Heart left ventricle (tissue), 16 donors: ENCODE results near the gene C12orf76. TPM values are rescaled to one million over a fixed set of nuclear protein-coding genes. Genes with fewer than 3 reads are reported as not detected.

Source experiments
- ATAC-seq, 4 donors: fragments of 200-7000 bp; cut with Tn5 transposase; one replicate each; pipeline ENCODE4 v1.9.1; 2020 to 2022; ENCODE audit warnings: moderate library complexity in 4 of 4, mild to moderate bottlenecking in 3 of 4, moderate number of reproducible peaks in 1 of 4
- DNase-seq, 5 donors: peaks; one replicate each; pipeline ENCODE4 v3.0.0-alpha.2; 2020
- H3K27ac ChIP-seq, 12 donors: fragments of 200-600 bp; sonication (generic) in 4 of 12; one replicate each; pipeline versions ENCODE4 v1.5.0 to v1.8.0; 2016 to 2022; ENCODE audit warnings: mild to moderate bottlenecking in 2 of 12
- H3K27me3 ChIP-seq, 9 donors: fragments of 200-600 bp; sonication (generic) in 2 of 9; one replicate each; pipeline versions ENCODE4 v1.5.1 to v1.8.0; 2016 to 2022; ENCODE audit warnings: mild to moderate bottlenecking in 3 of 9
- H3K36me3 ChIP-seq, 9 donors: fragments of 200-600 bp; sonication (generic) in 2 of 9; one replicate each; pipeline versions ENCODE4 v1.5.0 to v1.8.0; 2018 to 2022; ENCODE audit warnings: mild to moderate bottlenecking in 2 of 9
- H3K4me1 ChIP-seq, 12 donors: fragments of 200-600 bp; sonication (generic) in 4 of 12; one replicate each; pipeline versions ENCODE4 v1.5.0 to v1.8.0; 2016 to 2022; ENCODE audit warnings: mild to moderate bottlenecking in 3 of 12
- H3K4me3 ChIP-seq, 12 donors: fragments of 200-600 bp; sonication (generic) in 4 of 12; one replicate each; pipeline versions ENCODE4 v1.5.0 to v1.8.0; 2017 to 2022; ENCODE audit warnings: mild to moderate bottlenecking in 9 of 12, moderate library complexity in 4 of 12
- H3K9me3 ChIP-seq, 12 donors: fragments of 200-600 bp; sonication (generic) in 4 of 12; one replicate each; pipeline versions ENCODE4 v1.5.0 to v1.8.0; 2016 to 2022; ENCODE audit warnings: mild to moderate bottlenecking in 1 of 12
- CTCF ChIP-seq, 12 donors: fragments of 200-600 bp; sonication (generic) in 4 of 12; IDR thresholded peaks; one replicate each; pipeline versions ENCODE4 v1.5.0 to v1.8.0; 2018 to 2022; ENCODE audit warnings: antibody characterized with exemption in 12 of 12, mild to moderate bottlenecking in 5 of 12
- POLR2A ChIP-seq, 2 donors: fragments of 450-650 bp; IDR thresholded peaks; one replicate each; pipeline ENCODE4 v1.6.1; 2017; ENCODE audit warnings: antibody characterized with exemption in 2 of 2, mild to moderate bottlenecking in 2 of 2, moderate library complexity in 2 of 2
- WGBS, 4 donors: extraction: QIAGEN DNeasy Blood & Tissue Kit in 2 of 4; methylation state at CpG; one replicate each; pipeline versions ENCODE4 v1.1.5 to v1.1.7; 2013 to 2018; 5-methylcytosine and 5-hydroxymethylcytosine counted together
- intact Hi-C, 10 donors: fragments of 100-400 bp; cut with DNase I; formaldehyde crosslinking; loops; one replicate each; pipeline versions ENCODE4 v1.11.1 to v1.14.2; 2022
- polyA plus RNA-seq, 2 donors: library from polyadenylated mRNA; stranded (reverse); fragments of 200-250 nt; gene quantifications; one replicate each; pipeline ENCODE4 v1.2.3, GENCODE V29; 2013
- total RNA-seq, 9 donors: library from RNA; depleted of rRNA in 2 of 9; stranded (reverse); fragments of >200 nt in 2 of 9; fragmentation: NEBNext Ultra II Directional in 3 of 9; extraction: Animal tissue kit (Norgen Biotek cat#: 25700) in 3 of 9; gene quantifications; one replicate each; pipeline versions ENCODE4 v1.1.0 to v1.2.4, GENCODE V29; 2016 to 2023
- donor health status: ischemic (EF 13 %, LVEDD 7.1; RV severe dilation, severe dysfunction).
- donor health status: healthy with polysubstance abuse.
- donor health status: DM: no; HTN: yes; CAD: no.
- donor health status: DM: no; HTN: no; CAD: no.
- donor health status: ischemic (EF 25% LVEDD 6.9; RV normal size, moderate dysfunction).
- donor health status: ischemic (EF 25% LVEDD 5.7; RV mildly dilated, moderate dysfunction).
- donor health status: healthy.
- donor health status: DM: yes; HTN: yes; CAD: no.
- donor health status: ischemic (EF 35%, LVEDD 5.7; RV mildly dilated, moderate dysfunction).
- donor health status: nonischemic (EF 11% LVEDD 7.7; RV severe dilation, severe dysfunction).
- donor health status: DM: yes; HTN: yes; CAD: no.
- donor health status: PGD.
- donor health status: ischemic (EF 29% LVEDD 5.4; RV normal size, mild dysfunction).
- donor health status: nonischemic (EF 23%, LVEDD 6.1; RV moderate dilation, normal function).

C12orf76 gene
- total and polyA plus RNA-seq, 11 donors, result 3.5 to 13.3 (median 4.7) TPM

- no peak overlapping the region for H3K4me3 ChIP-seq
- peak in 2 of 5 donors; percentile 50 to 61 for DNase-seq
- no peaks in the 10 kb centered on the region for H3K9me3 ChIP-seq
- H3K36me3 ChIP-seq, result peaks cover 0 to 43% (median 29%) of the 10 kb centered on the region in 9 donors
- TF ChIP-seq CTCF (IDR thresholded peaks at IDR 0.05), result no peak
- TF ChIP-seq POLR2A (IDR thresholded peaks at IDR 0.05), result no peak
- ATAC-seq, result peak; percentile 78 to 85 (median 82)
- H3K4me1 ChIP-seq, result peaks cover 3 to 46% (median 18%) of the 10 kb centered on the region in 12 donors
- intact Hi-C loops, result no loop called here
- 44 to 73% (median 66%) methylated on average over 3 of the region's 3 CpGs for WGBS, 4 donors
- peak overlapping the region in 11 of 12 donors; percentile 26 to 70 (median 46) for H3K27ac ChIP-seq
- no peaks in the 10 kb centered on the region for H3K27me3 ChIP-seq
Observed at GRCh38 chr12:110042264-110042663, 6.1 kb downstream of the C12orf76 start.

- Histone ChIP-seq H3K9me3 (no peaks in the 10 kb centered on the region), H3K4me3 (no peak overlapping the region), H3K27ac (peak overlapping the region in 1 of 12 donors; percentile 58), H3K4me1 (peaks cover 3 to 42% (median 15%) of the 10 kb centered on the region in 12 donors), H3K36me3 (peaks cover 0 to 72% (median 47%) of the 10 kb centered on the region in 9 donors), H3K27me3 (no peaks in the 10 kb centered on the region)
- intact Hi-C loops, result no loop called here
- ATAC-seq (no peak), DNase-seq (no peak)
- TF ChIP-seq POLR2A (IDR thresholded peaks at IDR 0.05) (no peak), CTCF (IDR thresholded peaks at IDR 0.05) (no peak)
- WGBS, 4 donors, result 75 to 86% (median 79%) methylated on average over 5 of the region's 5 CpGs
Observed at GRCh38 chr12:110039085-110039807, 9.1 kb downstream of the C12orf76 start.

- no peak for TF ChIP-seq POLR2A (IDR thresholded peaks at IDR 0.05)
- TF ChIP-seq CTCF (IDR thresholded peaks at IDR 0.05), result no peak
- DNase-seq (no peak), ATAC-seq (no peak)
- Histone ChIP-seq H3K9me3 (no peaks in the 10 kb centered on the region), H3K4me1 (peaks cover 3 to 40% (median 15%) of the 10 kb centered on the region in 12 donors), H3K4me3 (no peak overlapping the region), H3K27ac (peak overlapping the region in 1 of 12 donors; percentile 58), H3K36me3 (peaks cover 0 to 72% (median 52%) of the 10 kb centered on the region in 9 donors), H3K27me3 (no peaks in the 10 kb centered on the region)
- 70 to 77% (median 76%) methylated on average over 5 of the region's 5 CpGs for whole genome bisulfite sequencing, 4 donors
- intact Hi-C loops, result no loop called here
Observed at GRCh38 chr12:110038741-110039084, 9.6 kb downstream of the C12orf76 start.

- 75 to 90% (median 83%) methylated on average over 3 to 5 of the region's 5 CpGs for WGBS, 4 donors
- intact Hi-C loops, result no loop called here
- ATAC-seq, result peak in 2 of 4 donors; percentile 7 to 13
- TF ChIP-seq POLR2A (IDR thresholded peaks at IDR 0.05), result no peak
- TF ChIP-seq CTCF (IDR thresholded peaks at IDR 0.05), result no peak
- peaks cover 0 to 26% (median 4%) of the 10 kb centered on the region in 12 donors for H3K4me1 ChIP-seq
- H3K27ac ChIP-seq, result peak overlapping the region in 2 of 12 donors; percentile 6 to 20
- peaks cover 0 to 83% (median 63%) of the 10 kb centered on the region in 9 donors for H3K36me3 ChIP-seq
- DNase-seq, result no peak
- no peak overlapping the region for H3K4me3 ChIP-seq
- H3K9me3 ChIP-seq, result no peaks in the 10 kb centered on the region
- no peaks in the 10 kb centered on the region for H3K27me3 ChIP-seq
Observed at GRCh38 chr12:110037315-110037714, 11.0 kb downstream of the C12orf76 start.
